ENCODE data around the gene NVL.

DNA sequence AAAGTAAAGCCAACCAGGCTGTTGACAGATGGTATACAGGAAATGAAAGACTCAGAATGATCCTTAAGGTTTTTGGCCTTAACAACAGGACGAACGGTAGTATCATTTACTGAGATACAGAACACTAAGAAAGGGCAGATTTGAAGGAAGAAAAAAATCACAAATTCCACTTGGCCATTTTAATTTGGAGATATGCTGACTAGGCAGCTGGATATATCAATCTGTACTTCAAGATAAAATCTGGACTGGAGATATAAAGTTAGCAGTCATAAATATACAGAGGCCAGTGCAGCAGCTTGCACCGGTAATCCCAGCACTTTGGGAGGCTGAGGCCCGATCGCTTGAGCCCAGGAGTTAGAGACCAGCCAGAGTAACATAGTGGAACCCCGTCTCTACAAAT lies 1.3 kb downstream of the NVL start:
- TF ChIP-seq NR2C2 (CRISPR knock-in tag; IDR thresholded peaks at IDR 0.05) (no peak), MAX (CRISPR knock-in tag; IDR thresholded peaks at IDR 0.05) (no peak), CTCF (IDR thresholded peaks at IDR 0.05) (no peak), E2F5 (CRISPR knock-in tag; IDR thresholded peaks at IDR 0.05) (no peak), FOXK1 (CRISPR knock-in tag; IDR thresholded peaks at IDR 0.05) (no peak), MXD4 (CRISPR knock-in tag; IDR thresholded peaks at IDR 0.05; ENCODE audit: borderline replicate concordance) (no peak)

All from WTC11 (cell line).